Stimulated activated CD4-positive, alpha-beta T cell treated with anti-CD3 and anti-CD28 coated beads, Interleukin-2, amount 100 ng/mL, for 24 hours (primary cell): ENCODE data around the gene DENND1A.
"Not testable (repeated sequence)": the region's sequence is repeated elsewhere in the genome, so short reads cannot be mapped to it uniquely, and the experiment has no call there.

Source experiments
- DNase-seq, 2 donors: peaks; one replicate each; pipeline ENCODE4 v3.0.0-alpha.2; 2020

DENND1A gene

DNA sequence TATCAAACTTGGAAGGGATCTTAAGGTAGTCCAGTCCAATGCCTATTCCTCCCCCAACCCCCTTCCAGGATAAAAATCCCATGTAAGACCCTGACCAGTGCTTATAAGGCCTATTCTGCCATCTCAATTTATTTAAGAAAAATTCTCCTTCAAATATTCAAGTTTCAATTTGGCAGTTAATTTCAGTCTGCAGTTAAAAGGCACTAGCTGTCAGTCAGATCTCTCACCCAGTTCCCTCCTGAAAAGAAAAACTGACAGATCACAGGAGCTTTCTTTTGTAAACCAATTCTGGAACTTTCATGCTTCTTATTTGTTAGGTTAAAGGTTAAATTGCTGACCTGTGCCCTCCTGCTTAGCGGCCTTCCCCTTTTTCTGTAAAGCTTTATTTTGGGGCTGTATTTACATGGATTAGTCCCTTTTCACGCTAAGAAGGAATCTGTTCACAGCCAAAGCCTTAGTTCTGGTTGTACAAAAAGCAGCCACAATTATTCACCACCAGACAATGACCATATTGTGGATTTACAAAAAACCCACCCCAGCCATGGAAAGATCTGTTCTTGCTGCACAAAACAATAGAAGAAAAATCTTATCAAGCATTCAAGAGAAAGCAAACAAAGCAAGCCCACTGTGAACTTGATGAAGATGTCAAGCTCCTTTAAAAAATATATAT, 68.7 kb downstream of the DENND1A start:
- DNase-seq, result no peak

GRCh38 chr9:123860603-123861002, 69.3 kb downstream of the DENND1A start:
- no peak for DNase-seq

DNA sequence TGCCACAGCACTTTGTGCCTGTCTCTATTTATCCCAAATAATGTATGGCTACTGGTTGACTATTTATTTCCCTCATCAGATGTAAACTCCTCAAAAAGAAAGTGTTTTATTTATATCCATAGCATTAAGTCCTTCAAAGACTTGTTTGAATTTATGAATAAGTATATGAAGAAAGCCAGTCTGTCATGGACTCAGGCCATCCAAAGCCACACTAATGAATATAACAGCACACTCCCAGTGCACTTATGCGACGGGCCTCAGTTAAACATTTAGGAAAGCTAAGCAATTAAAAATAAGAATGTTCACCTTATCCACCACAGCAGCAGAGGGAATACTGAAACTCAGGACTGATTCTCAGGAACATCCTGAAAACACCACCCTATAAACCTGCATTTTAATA, 77.5 kb downstream of the DENND1A start:
- no peak for DNase-seq

GRCh38 chr9:123851851-123852250, 78.1 kb downstream of the DENND1A start:
- DNase-seq, result no peak

GRCh38 chr9:123848447-123849085, 81.4 kb downstream of the DENND1A start:
- no peak for DNase-seq

GRCh38 chr9:123846966-123847365, 83.0 kb downstream of the DENND1A start:
- DNase-seq, result no peak

- DNase-seq, result no peak
Measured at GRCh38 chr9:123843703-123844102, 86.2 kb downstream of the DENND1A start.

DNA sequence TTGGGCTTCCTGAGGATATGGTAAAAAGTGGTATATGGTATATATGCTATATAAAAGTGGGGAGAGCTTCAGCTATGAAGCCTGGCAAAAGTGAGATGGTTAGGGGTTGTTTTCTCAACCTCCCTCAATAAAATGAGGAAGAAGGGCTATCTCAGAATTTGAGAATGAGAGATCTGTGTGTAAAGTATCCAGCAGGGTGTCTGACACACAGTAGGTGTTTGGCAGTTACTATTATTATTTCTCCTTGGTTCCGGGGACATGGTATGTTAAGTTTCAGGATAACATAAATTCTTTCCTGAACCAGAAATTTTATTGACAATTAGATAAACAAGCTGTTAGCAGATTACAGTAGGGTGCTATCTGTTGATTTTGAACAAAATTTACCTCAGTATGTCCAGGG, 94.1 kb downstream of the DENND1A start:
- no peak for DNase-seq

DNA sequence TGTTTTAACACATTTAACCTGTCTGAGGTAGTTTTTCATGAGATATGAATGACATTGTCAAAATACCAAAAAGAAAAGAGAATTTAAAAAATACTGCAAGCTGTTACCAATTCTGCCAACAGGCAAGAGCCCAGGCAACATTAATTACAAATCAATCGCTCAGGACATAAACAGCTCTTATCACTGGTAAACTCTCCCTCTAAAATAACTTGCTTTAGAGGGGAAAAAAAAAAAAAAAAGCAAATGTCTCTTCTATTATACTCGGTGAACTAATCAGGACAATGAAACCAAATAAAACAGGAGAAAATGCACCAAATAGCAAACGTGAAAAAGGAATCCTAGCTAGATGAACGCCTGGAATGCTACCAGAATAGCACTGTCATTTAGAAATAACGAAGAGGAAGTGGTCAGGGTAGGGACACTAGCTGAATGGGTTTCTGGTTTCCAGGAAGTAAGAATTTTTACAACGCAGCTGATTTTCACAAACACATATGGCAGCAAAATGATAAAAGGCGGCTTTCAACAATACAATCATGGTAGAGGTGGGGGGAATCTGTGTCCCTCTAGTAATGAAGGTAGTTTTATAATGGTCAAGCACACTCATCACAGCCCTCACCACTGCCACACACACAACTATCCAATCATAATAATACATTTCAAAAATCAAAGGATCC, 94.9 kb downstream of the DENND1A start:
- no peak for DNase-seq

GRCh38 chr9:123834218-123834888, 95.6 kb downstream of the DENND1A start:
- DNase-seq, result no peak

DNA sequence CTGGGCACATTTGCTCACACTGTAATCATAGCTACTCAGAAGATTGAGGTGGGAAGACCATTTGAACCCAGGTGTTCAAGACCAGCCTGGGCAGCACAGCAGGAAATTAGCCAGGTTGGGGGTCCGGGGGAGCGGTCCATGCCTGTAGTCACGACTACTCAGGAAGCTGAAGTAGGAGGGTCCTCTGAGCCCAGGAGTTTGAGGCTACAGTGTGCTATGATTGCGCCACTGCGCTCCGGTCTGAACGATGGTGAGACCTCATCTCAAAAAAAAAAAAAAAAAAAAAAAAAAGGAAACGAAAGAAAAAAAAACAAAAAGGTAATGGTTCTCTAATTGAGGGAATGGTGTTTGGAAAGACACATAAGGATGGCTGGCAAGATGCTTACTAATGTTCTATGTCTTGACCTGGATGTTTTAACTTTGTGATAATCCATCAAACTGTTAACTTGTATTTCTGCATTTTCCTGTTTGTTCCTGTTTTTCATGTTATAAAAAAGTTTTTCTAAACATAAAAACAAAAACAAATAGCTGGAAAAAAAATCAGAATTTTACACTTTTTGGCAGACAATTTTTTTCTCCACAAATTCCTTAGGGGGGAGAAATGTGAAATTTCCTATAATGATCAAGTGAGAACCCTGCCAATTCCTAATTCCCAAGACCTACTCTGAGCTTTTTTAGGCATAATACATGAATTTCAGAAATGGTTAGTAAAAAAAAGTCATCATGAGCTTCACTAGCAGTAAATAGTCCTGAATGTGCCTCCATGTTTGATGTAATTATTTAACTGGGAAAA, 96.9 kb downstream of the DENND1A start:
- no peak for DNase-seq

DNA sequence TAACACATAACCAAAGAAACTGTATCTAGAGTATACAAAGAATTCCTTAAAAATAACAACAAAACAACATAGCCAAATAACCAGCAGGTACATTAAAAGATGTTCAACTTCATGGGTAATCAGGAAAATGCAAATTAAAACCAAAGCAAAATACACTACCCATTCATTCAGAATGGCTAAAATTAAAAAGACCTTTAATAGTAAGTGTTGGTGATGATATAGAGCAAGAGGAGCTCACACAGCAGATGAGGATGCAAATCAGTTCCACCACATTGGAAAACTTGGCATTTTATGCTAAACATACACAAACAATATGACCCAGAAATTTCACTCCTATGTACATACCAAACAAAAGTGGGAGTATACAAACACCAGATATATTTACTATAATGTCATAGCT, 97.8 kb downstream of the DENND1A start:
- DNase-seq, result no peak

DNA sequence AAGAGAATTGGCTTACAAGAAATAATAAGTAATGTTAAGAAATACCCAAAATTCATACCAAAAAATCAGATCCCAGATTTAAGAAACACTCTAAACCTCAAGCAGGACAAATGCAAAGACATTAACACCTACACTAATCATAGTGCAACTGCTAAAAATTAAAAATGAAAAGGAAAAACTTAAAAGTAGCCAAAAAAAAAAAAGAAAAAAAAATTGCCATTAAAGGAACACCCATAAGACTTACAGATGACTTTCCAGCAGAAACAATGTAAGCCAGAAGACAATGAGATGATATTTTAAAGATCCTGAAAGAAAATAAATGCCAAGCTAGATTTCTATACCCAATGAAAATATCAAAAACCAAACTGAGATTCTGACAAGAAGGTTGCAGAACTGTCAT, 101.5 kb downstream of the DENND1A start:
- no peak for DNase-seq

- no peak for DNase-seq
Measured at GRCh38 chr9:123825342-123826060, 104.4 kb downstream of the DENND1A start.

DNA sequence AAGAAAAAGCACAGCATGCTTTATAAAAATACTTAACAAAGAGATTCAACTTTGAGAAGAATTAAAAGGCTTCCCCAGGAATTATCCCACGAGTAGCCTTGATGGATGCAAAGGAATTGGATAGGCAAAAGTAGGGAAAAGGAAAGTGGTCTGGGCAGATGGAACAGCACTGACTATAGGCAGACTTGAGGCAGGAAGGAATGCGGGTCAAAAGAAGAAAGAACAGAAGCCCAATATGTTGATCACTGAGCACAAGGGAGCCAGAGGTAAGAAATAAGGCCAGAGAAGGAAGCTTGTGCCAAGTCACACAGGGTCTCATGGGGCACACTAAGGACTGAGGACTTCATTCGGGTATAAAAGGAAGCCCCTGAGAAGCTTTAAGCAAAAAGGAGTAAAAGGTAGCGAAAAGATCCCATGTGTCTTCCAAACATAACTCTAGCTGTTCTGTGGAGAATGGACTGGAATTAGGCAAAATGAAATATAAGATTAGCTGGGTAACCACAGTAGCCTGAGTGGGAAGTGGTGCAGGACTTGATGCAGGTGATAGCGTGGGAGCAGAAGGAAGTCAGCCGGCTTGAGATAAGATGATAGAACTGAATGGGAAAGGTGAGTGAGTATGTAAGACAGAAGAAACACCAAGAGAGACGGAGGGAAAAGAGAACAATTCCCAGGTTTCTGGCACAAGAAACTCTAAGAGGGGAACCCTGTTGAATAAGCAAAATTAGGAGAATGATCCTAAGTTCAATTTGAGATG, 106.6 kb downstream of the DENND1A start:
- no peak for DNase-seq

- DNase-seq, result no peak
Measured at GRCh38 chr9:123821619-123822018, 108.3 kb downstream of the DENND1A start.

DNA sequence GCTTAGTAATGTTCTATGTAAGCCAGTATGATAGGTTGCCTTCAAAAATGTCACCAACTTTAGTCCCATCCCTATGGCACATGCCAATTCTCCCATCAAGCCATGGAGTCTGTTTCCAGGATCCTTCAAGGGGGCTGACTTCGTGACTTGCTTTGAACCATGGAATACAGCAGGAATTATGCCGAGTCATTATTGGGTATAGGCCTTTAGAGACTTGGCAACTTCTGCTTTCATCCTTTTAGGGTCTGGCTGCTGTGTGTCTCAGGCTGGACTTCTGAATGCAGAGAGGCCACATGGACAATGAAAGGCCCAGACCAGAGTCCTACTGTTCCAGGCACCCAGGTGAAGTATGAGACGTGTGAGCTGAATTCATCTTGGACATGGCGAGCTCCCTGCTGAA, 109.8 kb downstream of the DENND1A start:
- no peak for DNase-seq

- DNase-seq, result no peak
Measured at GRCh38 chr9:123816817-123817472, 113.0 kb downstream of the DENND1A start.

GRCh38 chr9:123815856-123816255, 114.1 kb downstream of the DENND1A start:
- not testable (repeated sequence) for DNase-seq

GRCh38 chr9:123814496-123814895, 115.4 kb downstream of the DENND1A start:
- DNase-seq, result no peak

DNA sequence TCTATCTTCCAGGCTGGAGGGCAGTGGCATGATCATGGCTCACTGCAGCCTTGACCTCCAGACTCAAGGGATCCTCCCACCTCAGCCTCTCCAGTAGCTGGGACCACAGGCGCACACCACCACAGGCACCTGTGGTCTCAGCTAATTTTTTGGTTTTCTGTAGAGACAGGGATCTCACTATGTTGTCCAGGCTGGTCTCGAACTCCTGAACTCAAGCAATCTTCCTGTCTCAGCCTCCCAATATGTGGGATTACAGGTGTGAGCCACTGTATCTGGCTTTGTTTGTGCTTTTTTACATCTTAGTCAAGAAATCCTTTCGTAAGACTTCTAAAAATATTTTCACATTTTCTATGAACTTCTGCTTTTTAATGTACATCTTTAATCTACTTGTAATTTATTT, 116.9 kb downstream of the DENND1A start:
- DNase-seq, result no peak
